Measurements from ENCODE around the gene CDC42BPA.

- no peak for TF ChIP-seq CTCF (IDR thresholded peaks at IDR 0.05)
- no peak for TF ChIP-seq POLR2AphosphoS5 (IDR thresholded peaks at IDR 0.05)
- no peak for TF ChIP-seq POLR2A (IDR thresholded peaks at IDR 0.05)
These were observed 330.0 kb downstream of the CDC42BPA start for GRCh38 chr1:226988334-226988666.
